ENCODE results near the gene SERP2.

GRCh38 chr13:44347949-44348348, 25.7 kb upstream of the SERP2 start:
- TF ChIP-seq CTCF (conservative IDR thresholded peaks at IDR 0.05; ENCODE audit: low read depth, low read length) (no peak), EZH2phosphoT487 (IDR thresholded peaks at IDR 0.05; ENCODE audit: borderline replicate concordance, low read length) (no peak)

All from PC-3 (cell line).